NCI-H524 (cell line): ENCODE measurements around the gene SFMBT2.
"Not testable (repeated sequence)": the region's sequence is repeated elsewhere in the genome, so short reads cannot be mapped to it uniquely, and the experiment has no call there.

Source experiments
- DNase-seq, 2 experiments: peaks; one replicate each; lab custom pipeline; 2025; lab: John Stamatoyannopoulos, UW

The SFMBT2 gene

GRCh38 chr10:7182327-7182726 is 228.5 kb downstream of the SFMBT2 start:
- DNase-seq = not testable (repeated sequence)

GRCh38 chr10:7181420-7181819 is 229.4 kb downstream of the SFMBT2 start:
- no peak for DNase-seq

- DNase-seq = no peak
Observed at GRCh38 chr10:7179536-7179935, 231.3 kb downstream of the SFMBT2 start.

GRCh38 chr10:7173948-7174347 is 236.9 kb downstream of the SFMBT2 start:
- no peak for DNase-seq

GRCh38 chr10:7171825-7172224 is 239.0 kb downstream of the SFMBT2 start:
- DNase-seq = no peak

- DNase-seq = no peak
Observed at GRCh38 chr10:7170626-7171322, 240.1 kb downstream of the SFMBT2 start.

- DNase-seq = no peak
Observed at GRCh38 chr10:7168414-7168813, 242.4 kb downstream of the SFMBT2 start.

- no peak for DNase-seq
Observed at GRCh38 chr10:7165500-7166177, 245.2 kb downstream of the SFMBT2 start.

- no peak for DNase-seq
Observed at GRCh38 chr10:7164955-7165354, 245.9 kb downstream of the SFMBT2 start.

- DNase-seq = no peak
Observed at GRCh38 chr10:7162331-7162730, 248.5 kb downstream of the SFMBT2 start.

- no peak for DNase-seq
Observed at GRCh38 chr10:7161484-7162250, 249.2 kb downstream of the SFMBT2 start.

GRCh38 chr10:7159928-7160327 is 250.9 kb downstream of the SFMBT2 start:
- DNase-seq = no peak

GRCh38 chr10:7159517-7159916 is 251.3 kb downstream of the SFMBT2 start:
- no peak for DNase-seq

GRCh38 chr10:7157091-7157490 is 253.7 kb downstream of the SFMBT2 start:
- no peak for DNase-seq

GRCh38 chr10:7153750-7154149 is 257.1 kb downstream of the SFMBT2 start:
- DNase-seq = no peak

GRCh38 chr10:7152982-7153381 is 257.9 kb downstream of the SFMBT2 start:
- DNase-seq = no peak

- no peak for DNase-seq
Observed at GRCh38 chr10:7152341-7152740, 258.5 kb downstream of the SFMBT2 start.

GRCh38 chr10:7151538-7151937 is 259.3 kb downstream of the SFMBT2 start:
- DNase-seq = no peak

- DNase-seq = no peak
Observed at GRCh38 chr10:7150349-7150748, 260.5 kb downstream of the SFMBT2 start.

GRCh38 chr10:7146189-7146588 is 264.6 kb downstream of the SFMBT2 start:
- DNase-seq = no peak

GRCh38 chr10:7136016-7136415 is 274.8 kb downstream of the SFMBT2 start:
- DNase-seq = no peak

GRCh38 chr10:7135188-7135587 is 275.6 kb downstream of the SFMBT2 start:
- DNase-seq = no peak

GRCh38 chr10:7134448-7134847 is 276.4 kb downstream of the SFMBT2 start:
- DNase-seq = no peak
